Ovary (tissue), 9 donors: ENCODE data around the gene PDE3B. TPM values are rescaled to one million over a fixed set of nuclear protein-coding genes. Genes with fewer than 3 reads are reported as not detected.
"Not testable (repeated sequence)": the region's sequence is repeated elsewhere in the genome, so short reads cannot be mapped to it uniquely, and the experiment has no call there.

Experiments used
- DNase-seq, 5 donors: peaks; one replicate each; pipeline ENCODE4 v3.0.0-alpha.2; 2019 to 2020
- H3K27ac ChIP-seq, 2 donors: fragments of 200-600 bp; one replicate each; pipeline versions ENCODE4 v1.5.1 to v1.8.0; 2019 to 2022
- H3K27me3 ChIP-seq: fragments of 200-600 bp; one replicate; pipeline ENCODE4 v1.8.0; 2022
- H3K36me3 ChIP-seq: fragments of 200-600 bp; sonication (generic); one replicate; pipeline ENCODE4 v1.5.1; 2019
- H3K4me1 ChIP-seq: one replicate; pipeline ENCODE4 v1.8.1; 2013; ENCODE audit warnings: mild to moderate bottlenecking, moderate library complexity; ENCODE audit not compliant: insufficient read depth
- H3K4me3 ChIP-seq: fragments of 200-600 bp; sonication (generic); one replicate; pipeline ENCODE4 v1.5.1; 2017
- H3K9me3 ChIP-seq, 2 donors: fragments of 200-600 bp in 1 of 2; sonication (generic) in 1 of 2; one replicate each; pipeline versions ENCODE4 v1.5.1 to v1.8.1; 2013 to 2019; ENCODE audit warnings: mild to moderate bottlenecking in 1 of 2, moderate library complexity in 1 of 2
- CTCF ChIP-seq, 3 donors: fragments of 450-650 bp in 2 of 3; fragments of 200-600 bp in 1 of 3; IDR thresholded peaks; one replicate each; pipeline versions ENCODE4 v1.5.1 to v1.8.0; 2016 to 2022; ENCODE audit warnings: antibody characterized with exemption in 3 of 3, mild to moderate bottlenecking in 1 of 3
- EP300 ChIP-seq: sonication (generic); formaldehyde crosslinking; IDR thresholded peaks from one replicate; pipeline ENCODE4 v1.6.1; 2017; ENCODE audit warnings: antibody characterized with exemption
- POLR2A ChIP-seq: fragments of 450-650 bp; IDR thresholded peaks from one replicate; pipeline ENCODE4 v1.6.1; 2017; ENCODE audit warnings: antibody characterized with exemption, mild to moderate bottlenecking, moderate library complexity
- WGBS, 3 donors: extraction: QIAGEN DNeasy Blood & Tissue Kit in 1 of 3; methylation state at CpG; one replicate each; pipeline versions ENCODE4 v1.1.5 to v1.1.7; 2013 to 2017; 5-methylcytosine and 5-hydroxymethylcytosine counted together
- intact Hi-C, 4 donors: fragments of 100-400 bp; cut with DNase I; formaldehyde crosslinking; loops; one replicate each; pipeline versions ENCODE4 v1.11.0 to v1.15.1; 2022 to 2023
- polyA plus RNA-seq, 2 donors: library from polyadenylated mRNA; stranded (reverse); fragments of 200-250 nt in 1 of 2; fragments of 350-450 nt in 1 of 2; fragmentation: Illumina TruSeq in 1 of 2; extraction: RNeasy Lipid Tissue Mini Kit (QIAGEN cat#74804) in 1 of 2; gene quantifications; one replicate each; pipeline ENCODE4 v1.2.3, GENCODE V29; 2013 to 2014
- total RNA-seq, 7 donors: library from RNA; depleted of rRNA in 2 of 7; stranded (reverse); fragments of >200 nt in 2 of 7; fragmentation: NEBNext Ultra II Directional in 3 of 7; extraction: Animal tissue kit (Norgen Biotek cat#: 25700) in 3 of 7; gene quantifications; one replicate each; pipeline versions ENCODE4 v1.1.0 to v1.2.4, GENCODE V29; 2016 to 2023
- donor health status: DM: no; HTN: no; CAD: no; lungs with moderate emphysema.
- donor health status: DM: no; HTN: no; CAD: no.
- donor health status: Bipolar disorder and iron deficiency.
- donor health status: DM: yes; HTN: yes; CAD: no.
- donor health status: DM: no; HTN: no; CAD: no.
- donor health status: DM: yes; HTN: yes; CAD: no.

Gene PDE3B
- total and polyA plus RNA-seq, 9 donors: 0.13 to 5.9 (median 1.2) TPM

GRCh38 chr11:14783788-14784187 is 140.2 kb downstream of the PDE3B start:
- Histone ChIP-seq H3K9me3 (no peaks in the 10 kb centered on the region), H3K4me1 (no peaks in the 10 kb centered on the region), H3K27ac (no peak overlapping the region), H3K36me3 (no peaks in the 10 kb centered on the region), H3K27me3 (no peaks in the 10 kb centered on the region), H3K4me3 (no peak overlapping the region)
- no peak for DNase-seq
- intact Hi-C loops: no loop called here
- TF ChIP-seq CTCF (IDR thresholded peaks at IDR 0.05) (no peak), POLR2A (no peak), EP300 (no peak)
- 91 to 95% (median 92%) methylated on average over 6 of the region's 6 CpGs for WGBS, 3 donors

- H3K27ac ChIP-seq: no peak overlapping the region
- TF ChIP-seq CTCF (IDR thresholded peaks at IDR 0.05) (no peak), POLR2A (no peak), EP300 (no peak)
- no peaks in the 10 kb centered on the region for H3K27me3 ChIP-seq
- H3K4me3 ChIP-seq: no peak overlapping the region
- DNase-seq: no peak
- WGBS, 3 donors: 71 to 81% (median 72%) methylated on average over 2 of the region's 2 CpGs
- intact Hi-C loops: no loop called here
- H3K36me3 ChIP-seq: no peaks in the 10 kb centered on the region
- H3K9me3 ChIP-seq: no peaks in the 10 kb centered on the region
- no peaks in the 10 kb centered on the region for H3K4me1 ChIP-seq
Measured at GRCh38 chr11:14784230-14784629, 140.6 kb downstream of the PDE3B start.

- Histone ChIP-seq H3K9me3 (no peaks in the 10 kb centered on the region), H3K27me3 (no peaks in the 10 kb centered on the region), H3K4me1 (no peaks in the 10 kb centered on the region), H3K27ac (no peak overlapping the region), H3K4me3 (no peak overlapping the region), H3K36me3 (no peaks in the 10 kb centered on the region)
- DNase-seq: no peak
- TF ChIP-seq CTCF (IDR thresholded peaks at IDR 0.05) (no peak), POLR2A (no peak), EP300 (no peak)
- intact Hi-C loops: no loop called here
Measured at GRCh38 chr11:14789879-14790484, 146.4 kb downstream of the PDE3B start.

- Histone ChIP-seq H3K9me3 (no peaks in the 10 kb centered on the region), H3K4me3 (no peak overlapping the region), H3K27me3 (no peaks in the 10 kb centered on the region), H3K4me1 (no peaks in the 10 kb centered on the region), H3K36me3 (no peaks in the 10 kb centered on the region), H3K27ac (no peak overlapping the region)
- intact Hi-C loops: no loop called here
- 24 to 27% (median 24%) methylated on average over 2 of the region's 2 CpGs for WGBS, 3 donors
- no peak for TF ChIP-seq CTCF (IDR thresholded peaks at IDR 0.05)
- no peak for DNase-seq
Measured at GRCh38 chr11:14793546-14793945, 149.9 kb downstream of the PDE3B start.

GRCh38 chr11:14796028-14796427 is 152.4 kb downstream of the PDE3B start:
- H3K4me3 ChIP-seq, H3K27me3 ChIP-seq, H3K4me1 ChIP-seq, intact Hi-C loops, DNase-seq, H3K27ac ChIP-seq, H3K36me3 ChIP-seq, H3K9me3 ChIP-seq: not testable (repeated sequence)
- 89 to 97% (median 94%) methylated on average over 4 of the region's 4 CpGs for WGBS, 3 donors
